Measurements from ENCODE around the gene UGGT2. TPM values are rescaled to one million over a fixed set of nuclear protein-coding genes. Genes with fewer than 3 reads are reported as not detected.

The UGGT2 gene
- total RNA-seq, 1 experiment from 2014 or later = 34.5 TPM

- peaks cover 9 to 11% of the 10 kb centered on the region in 2 experiments for H3K4me1 Mint-ChIP-seq
- no peak overlapping the region for H4K8ac ChIP-seq (replicated peaks; ENCODE audit: insufficient read length, low read depth, low read length)
- no peak overlapping the region for H2AK5ac ChIP-seq (ENCODE audit: insufficient read length, low read length)
- H3K79me1 ChIP-seq (ENCODE audit: insufficient read depth, low read depth, low read length, poor library complexity, severe bottlenecking) = no peaks in the 10 kb centered on the region
- no peak overlapping the region for H3K27ac Mint-ChIP-seq
- no peak overlapping the region for H4K5ac ChIP-seq (ENCODE audit: insufficient read length, low read depth, low read length)
- H3K27me3 ChIP-seq (ENCODE audit: insufficient read depth, low read length) = peaks cover 29% of the 10 kb centered on the region
- no peaks in the 10 kb centered on the region for H3K9me3 ChIP-seq (ENCODE audit: control insufficient read depth, low read depth, low read length)
- no peak overlapping the region for H2BK15ac ChIP-seq (ENCODE audit: low read depth, low read length)
- DNase-seq = no peak
- H3T11ph ChIP-seq (ENCODE audit: low read length) = no peak overlapping the region
- no peak for TF ChIP-seq CTCF (conservative IDR thresholded peaks at IDR 0.05)
- no peak overlapping the region for H3K4me3 Mint-ChIP-seq
- no peaks in the 10 kb centered on the region for H3K79me2 ChIP-seq (ENCODE audit: insufficient read depth, low read length)
- H2BK12ac ChIP-seq (ENCODE audit: insufficient read length, low read depth, low read length) = no peak overlapping the region
- H3K4me1 ChIP-seq (ENCODE audit: insufficient read depth, low read length) = no peaks in the 10 kb centered on the region
- peaks cover 0 to 2% (median 0%) of the 10 kb centered on the region in 3 experiments; a peak in 3 of 7 replicates for H3K36me3 Mint-ChIP-seq (ENCODE audit: insufficient read depth in 1 of 3, low read depth in 3 of 3)
- H3K4ac ChIP-seq (ENCODE audit: low read depth, low read length) = no peak overlapping the region
- no peak overlapping the region for H3K56ac ChIP-seq (ENCODE audit: insufficient read length, low read depth, low read length)
- H2BK120ac ChIP-seq (ENCODE audit: low read depth, low read length, poor library complexity, severe bottlenecking) = no peak overlapping the region
- H3K9ac ChIP-seq (ENCODE audit: extremely low read depth, insufficient read length, low read length) = no peak overlapping the region
- H3K18ac ChIP-seq (ENCODE audit: insufficient read length, low read depth, low read length) = no peak overlapping the region
- H2AFZ ChIP-seq (ENCODE audit: low read length) = no peak overlapping the region
- H2BK20ac ChIP-seq (ENCODE audit: low read depth, low read length, poor library complexity, severe bottlenecking) = no peak overlapping the region
- no peak overlapping the region for H3K27ac ChIP-seq (ENCODE audit: insufficient read length, low read depth, low read length)
- no peak overlapping the region for H2BK5ac ChIP-seq (ENCODE audit: insufficient read length, low read length)
- H3K4me2 ChIP-seq (ENCODE audit: insufficient read depth, insufficient read length, low read length) = no peak overlapping the region
- H4K91ac ChIP-seq (ENCODE audit: insufficient read length, low read depth, low read length) = no peak overlapping the region
- H3K27me3 Mint-ChIP-seq (ENCODE audit: low read depth) = peaks cover 62% of the 10 kb centered on the region
- H3K23ac ChIP-seq (ENCODE audit: insufficient read length, low read depth, low read length) = no peak overlapping the region
- H3K9me3 Mint-ChIP-seq = no peaks in the 10 kb centered on the region; a peak in 1 of 5 replicates
- peaks cover 17% of the 10 kb centered on the region for H3K23me2 ChIP-seq (ENCODE audit: insufficient read length, low read depth, low read length, poor library complexity, severe bottlenecking)
- no peaks in the 10 kb centered on the region for H4K20me1 ChIP-seq (ENCODE audit: control insufficient read depth, insufficient read depth, insufficient read length)
- H3K14ac ChIP-seq (ENCODE audit: insufficient read depth, low read length) = no peak overlapping the region
These were observed 40.2 kb upstream of the UGGT2 start for GRCh38 chr13:96093296-96094006.
